Lung (tissue), 12 donors: ENCODE results near the gene CKAP5. TPM values are rescaled to one million over a fixed set of nuclear protein-coding genes. Genes with fewer than 3 reads are reported as not detected.

Experiments
- ATAC-seq: fragments of 200-7000 bp; cut with Tn5 transposase; one replicate; pipeline ENCODE4 v1.9.1; 2020; ENCODE audit warnings: moderate number of reproducible peaks; ENCODE audit not compliant: insufficient read depth, low FRiP score
- DNase-seq, 3 donors: peaks; one replicate each; pipeline ENCODE4 v3.0.0-alpha.2; 2013 to 2017
- H3K27ac ChIP-seq, 2 donors: one replicate each; pipeline ENCODE4 v1.5.1; 2013; ENCODE audit warnings: mild to moderate bottlenecking in 2 of 2, moderate library complexity in 2 of 2, control low read depth in 1 of 2, inconsistent platforms in 1 of 2, low read depth in 1 of 2, low read length in 1 of 2
- H3K27me3 ChIP-seq, 3 donors: one replicate each; pipeline ENCODE4 v1.5.1; 2013; ENCODE audit warnings: low read length in 2 of 3; ENCODE audit not compliant: control insufficient read depth in 3 of 3, insufficient read depth in 3 of 3
- H3K36me3 ChIP-seq, 4 donors: one replicate each; pipeline ENCODE4 v1.5.1; 2013; ENCODE audit warnings: low read length in 4 of 4, mild to moderate bottlenecking in 1 of 4, moderate library complexity in 1 of 4; ENCODE audit not compliant: control insufficient read depth in 4 of 4, insufficient read depth in 4 of 4
- H3K4me1 ChIP-seq, 5 donors: one replicate each; pipeline ENCODE4 v1.5.1; 2013; ENCODE audit warnings: low read length in 5 of 5, mild to moderate bottlenecking in 2 of 5, moderate library complexity in 1 of 5; ENCODE audit not compliant: control insufficient read depth in 5 of 5, insufficient read depth in 5 of 5
- H3K4me3 ChIP-seq: one replicate; pipeline ENCODE4 v1.5.1; 2013; ENCODE audit warnings: mild to moderate bottlenecking, control low read depth, moderate library complexity
- H3K9ac ChIP-seq, 2 donors: one replicate each; pipeline ENCODE4 v1.5.1; 2013; ENCODE audit warnings: low read length in 2 of 2, control low read depth in 1 of 2; ENCODE audit not compliant: insufficient read depth in 1 of 2
- H3K9me3 ChIP-seq, 4 donors: one replicate each; pipeline ENCODE4 v1.5.1; 2013; ENCODE audit warnings: low read length in 3 of 4, mild to moderate bottlenecking in 1 of 4, moderate library complexity in 1 of 4; ENCODE audit not compliant: control insufficient read depth in 4 of 4, insufficient read depth in 3 of 4
- CTCF ChIP-seq: IDR thresholded peaks from 2 replicates; pipeline ENCODE4 v1.5.1; 2012; ENCODE audit warnings: mild to moderate bottlenecking; ENCODE audit errors: control extremely low read depth, extremely low read depth
- WGBS, 2 donors: extraction: QIAGEN DNeasy Blood & Tissue Kit; methylation state at CpG; one replicate each; pipeline ENCODE4 v1.1.7; 2013; 5-methylcytosine and 5-hydroxymethylcytosine counted together
- polyA plus RNA-seq, 2 donors: library from polyadenylated mRNA; stranded (reverse); fragments of 200-250 nt; gene quantifications; one replicate each; pipeline ENCODE4 v1.2.1, GENCODE V29; 2013
- total RNA-seq, 2 donors: library from RNA; depleted of rRNA in 1 of 2; stranded (reverse); fragments of >200 nt in 1 of 2; gene quantifications; one replicate each; pipeline ENCODE4 v1.2.1, GENCODE V29; 2014 to 2021
- donor health status: control.
- donor health status: control.
- donor health status: Bipolar disorder and iron deficiency.
- donor health status: healthy.
- donor health status: DM: yes; HTN: yes; CAD: no.

CKAP5 gene
- total and polyA plus RNA-seq, 4 donors = 5.7 to 76.7 (median 32.2) TPM

DNA sequence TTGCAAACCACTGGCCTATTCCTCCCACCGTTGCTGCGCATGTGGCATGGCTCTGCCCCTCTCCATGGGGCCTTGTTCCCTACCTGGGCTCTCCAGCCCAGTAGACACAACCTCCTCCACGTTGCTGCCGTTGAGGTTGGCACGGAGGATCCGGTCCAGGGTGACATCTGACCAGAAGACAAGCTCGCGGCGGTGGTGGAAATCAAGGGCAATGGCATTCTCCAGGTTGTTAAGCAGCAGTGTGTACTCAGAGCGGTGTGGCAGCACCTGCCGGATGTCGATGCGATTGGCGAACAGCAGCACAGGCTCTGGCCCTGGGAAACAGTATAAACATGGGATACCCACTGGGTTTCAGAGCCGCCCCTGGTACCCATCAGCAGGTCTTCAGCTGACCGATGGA, 48.4 kb upstream of the CKAP5 start:
- no peaks in the 10 kb centered on the region for H3K27me3 ChIP-seq
- H3K27ac ChIP-seq = no peak overlapping the region
- H3K36me3 ChIP-seq = peaks cover 0 to 36% (median 14%) of the 10 kb centered on the region in 4 donors
- H3K9ac ChIP-seq = no peak overlapping the region
- H3K9me3 ChIP-seq = no peaks in the 10 kb centered on the region
- no peak for TF ChIP-seq CTCF
- no peak overlapping the region for H3K4me3 ChIP-seq
- no peak for DNase-seq
- no peak for ATAC-seq
- WGBS, 2 donors = 94 to 97% methylated on average over 16 of the region's 16 CpGs
- H3K4me1 ChIP-seq = peaks cover 0 to 5% (median 0%) of the 10 kb centered on the region in 5 donors

DNA sequence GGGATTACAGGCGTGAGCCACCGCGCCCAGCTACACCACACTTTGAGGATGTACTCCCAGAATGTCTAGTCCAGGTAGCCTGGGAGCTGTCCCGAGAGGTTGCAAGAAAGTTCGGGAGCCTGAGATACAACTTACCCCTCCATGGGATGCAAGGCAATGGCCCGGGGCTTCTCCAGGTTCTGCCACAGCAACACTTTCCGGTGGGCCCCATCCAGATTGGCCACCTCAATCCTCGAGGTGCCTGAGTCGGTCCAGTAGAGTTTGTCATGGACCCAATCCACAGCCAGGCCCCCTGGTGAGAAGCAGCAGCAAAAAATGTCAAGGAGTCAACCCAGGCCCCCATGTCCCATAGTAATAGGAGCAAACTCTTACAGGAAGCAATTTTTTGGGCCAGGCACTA, 46.8 kb upstream of the CKAP5 start:
- TF ChIP-seq CTCF = no peak
- Histone ChIP-seq H3K9ac (no peak overlapping the region), H3K27ac (no peak overlapping the region), H3K4me1 (peaks cover 0 to 3% (median 0%) of the 10 kb centered on the region in 5 donors), H3K4me3 (no peak overlapping the region), H3K9me3 (no peaks in the 10 kb centered on the region), H3K27me3 (no peaks in the 10 kb centered on the region), H3K36me3 (peaks cover 0 to 33% (median 12%) of the 10 kb centered on the region in 4 donors)
- DNase-seq (no peak), ATAC-seq (no peak)
- WGBS, 2 donors = 90 to 94% methylated on average over 9 of the region's 9 CpGs

GRCh38 chr11:46892109-46892508, 46.0 kb upstream of the CKAP5 start:
- Histone ChIP-seq H3K9ac (no peak overlapping the region), H3K27me3 (no peaks in the 10 kb centered on the region), H3K27ac (no peak overlapping the region), H3K4me3 (no peak overlapping the region), H3K4me1 (peaks cover 0 to 3% (median 0%) of the 10 kb centered on the region in 5 donors), H3K36me3 (peaks cover 0 to 33% (median 14%) of the 10 kb centered on the region in 4 donors), H3K9me3 (no peaks in the 10 kb centered on the region)
- no peak for TF ChIP-seq CTCF
- ATAC-seq = no peak
- no peak for DNase-seq
- WGBS, 2 donors = 95 to 96% methylated on average over 2 of the region's 2 CpGs

DNA sequence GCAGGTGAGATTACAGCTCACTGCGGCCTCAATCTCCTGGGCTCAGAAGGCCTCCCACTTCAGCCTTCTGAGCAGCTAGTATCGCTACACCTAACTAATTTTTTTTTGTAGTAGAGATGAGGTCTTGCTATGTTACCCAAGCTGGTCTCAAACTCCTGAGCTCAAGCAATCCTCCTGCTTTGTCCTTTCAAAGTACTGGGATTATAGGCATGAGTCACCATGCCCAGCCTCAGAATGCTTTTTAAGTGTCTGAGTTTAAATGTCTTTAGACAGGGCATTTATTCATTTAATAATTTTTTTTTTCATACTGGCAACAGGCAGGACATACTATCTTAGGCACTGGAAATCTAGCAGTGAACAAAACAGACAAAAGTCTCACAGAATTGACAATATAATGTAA, 44.6 kb upstream of the CKAP5 start:
- ATAC-seq = no peak
- no peak overlapping the region for H3K27ac ChIP-seq
- peaks cover 2 to 32% (median 17%) of the 10 kb centered on the region in 4 donors for H3K36me3 ChIP-seq
- H3K9ac ChIP-seq = no peak overlapping the region
- H3K27me3 ChIP-seq = no peaks in the 10 kb centered on the region
- no peak overlapping the region for H3K4me3 ChIP-seq
- H3K4me1 ChIP-seq = peaks cover 0 to 2% (median 0%) of the 10 kb centered on the region in 5 donors
- TF ChIP-seq CTCF = no peak
- H3K9me3 ChIP-seq = peaks cover 0 to 4% (median 0%) of the 10 kb centered on the region in 4 donors
- no peak for DNase-seq
- 97% methylated on average over 2 of the region's 2 CpGs for WGBS, 2 donors
